GM21529 (cell line): ENCODE results near the gene KCNK10.
"Not testable (repeated sequence)": the region's sequence is repeated elsewhere in the genome, so short reads cannot be mapped to it uniquely, and the experiment has no call there.

Source experiments
- ATAC-seq: cut with Tn5 transposase; IDR thresholded peaks from one replicate; pipeline ENCODE4 v1.9.1; 2021; ENCODE audit not compliant: unreplicated experiment

The KCNK10 gene

DNA sequence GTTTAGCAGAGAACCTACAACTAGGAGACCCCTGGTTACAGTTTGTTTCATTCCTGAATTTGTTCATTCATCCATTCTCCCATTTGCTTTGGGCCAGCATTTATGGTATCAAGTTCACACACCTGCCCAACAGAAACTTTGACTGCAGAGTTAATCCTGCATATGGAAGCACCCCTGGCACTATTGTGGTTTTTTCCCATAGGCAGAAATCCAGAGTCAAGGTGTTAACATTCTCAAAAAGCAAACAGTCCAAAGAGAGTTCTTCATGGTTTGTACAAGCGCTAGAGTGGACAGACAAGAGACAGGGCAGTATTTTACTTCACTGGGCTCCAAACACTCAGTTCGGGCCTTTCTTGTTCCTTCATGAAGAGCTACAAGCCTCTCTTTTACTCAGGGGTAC, 51.9 kb downstream of the KCNK10 start:
- no peak for ATAC-seq

DNA sequence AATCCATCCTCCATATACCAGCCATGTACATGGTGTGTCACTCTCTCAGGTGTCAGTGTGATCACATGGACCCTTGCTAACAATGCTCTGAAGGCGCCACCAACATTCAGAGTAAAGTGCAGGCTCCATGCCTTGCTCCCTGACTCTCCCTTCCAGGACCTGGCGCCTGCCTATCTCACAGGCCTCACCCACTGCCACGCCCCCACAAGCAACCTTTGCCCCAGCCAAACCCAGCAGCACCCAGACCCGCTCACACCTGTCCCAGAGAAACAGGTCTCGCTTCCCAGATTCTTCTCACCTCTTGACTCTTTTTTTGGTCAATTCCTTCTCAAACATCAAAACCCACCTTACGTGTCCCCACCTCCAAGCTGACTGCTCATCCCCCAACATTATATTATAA, 52.3 kb downstream of the KCNK10 start:
- no peak for ATAC-seq

DNA sequence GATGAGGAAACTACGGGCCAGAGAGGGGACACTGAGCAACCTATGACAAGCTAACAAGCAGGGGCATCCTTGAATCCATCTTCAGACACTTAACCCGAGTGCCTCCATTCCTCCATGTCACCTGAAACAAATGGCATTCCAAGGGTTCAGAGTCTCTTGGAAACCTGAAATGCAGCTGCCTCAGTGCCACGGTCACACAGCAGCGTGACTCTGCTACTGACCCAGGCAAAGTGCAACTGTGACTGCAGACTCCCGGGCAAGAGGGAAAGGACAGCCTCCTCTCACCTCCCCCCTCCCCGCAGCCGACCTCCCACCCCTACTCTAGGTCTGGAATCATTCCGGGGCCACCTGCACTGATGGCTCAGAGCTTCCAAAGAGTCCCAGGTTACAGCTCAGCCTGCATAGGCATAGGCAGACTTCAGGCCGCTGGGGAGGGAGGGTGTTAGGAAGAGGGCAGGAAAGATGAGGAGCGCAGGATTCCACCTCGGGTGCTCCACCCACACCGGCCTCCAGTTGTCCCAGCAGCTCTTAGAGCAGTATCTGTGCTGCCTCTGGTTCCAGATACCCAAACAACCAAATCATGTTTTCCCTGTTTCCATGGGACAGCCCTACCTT, 53.2 kb downstream of the KCNK10 start:
- ATAC-seq = no peak

DNA sequence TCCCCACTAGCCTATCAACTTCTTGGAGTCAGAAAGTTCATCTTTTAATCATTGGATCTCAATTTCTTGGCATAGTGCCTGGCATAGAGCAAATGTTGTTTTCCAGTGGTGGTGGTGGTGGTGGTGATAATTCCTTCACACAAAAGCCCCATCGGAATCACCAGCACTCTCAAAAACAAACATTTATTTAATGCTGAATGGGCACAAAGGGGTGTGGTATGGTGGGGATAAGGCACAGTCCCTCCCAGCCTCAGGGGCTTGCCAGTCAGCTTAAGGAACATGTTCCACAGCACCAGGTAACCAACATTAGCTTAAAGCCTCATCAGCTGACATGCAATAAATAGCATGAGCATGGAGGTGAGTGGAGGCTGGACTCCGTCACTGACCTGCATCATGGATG, 56.6 kb downstream of the KCNK10 start:
- ATAC-seq = no peak

DNA sequence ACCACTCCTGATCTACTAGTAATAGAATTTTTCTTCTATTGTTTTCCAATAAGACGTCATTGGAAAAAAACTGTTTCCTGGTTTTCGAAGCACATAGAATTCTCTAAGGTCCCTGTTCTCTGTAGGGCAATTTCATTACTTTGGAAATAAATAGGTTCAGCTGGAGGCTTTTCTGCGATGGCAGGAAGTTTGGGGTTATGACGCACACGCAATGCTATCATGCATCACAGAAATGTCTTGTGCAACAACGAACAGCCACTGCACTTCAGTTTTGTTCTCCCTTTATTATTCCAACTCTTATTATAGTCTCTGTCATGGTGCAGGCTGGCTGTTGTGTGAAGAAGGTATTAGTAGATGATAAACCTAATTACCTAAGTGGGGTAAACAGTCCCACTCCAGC, 59.0 kb downstream of the KCNK10 start:
- ATAC-seq = no peak

DNA sequence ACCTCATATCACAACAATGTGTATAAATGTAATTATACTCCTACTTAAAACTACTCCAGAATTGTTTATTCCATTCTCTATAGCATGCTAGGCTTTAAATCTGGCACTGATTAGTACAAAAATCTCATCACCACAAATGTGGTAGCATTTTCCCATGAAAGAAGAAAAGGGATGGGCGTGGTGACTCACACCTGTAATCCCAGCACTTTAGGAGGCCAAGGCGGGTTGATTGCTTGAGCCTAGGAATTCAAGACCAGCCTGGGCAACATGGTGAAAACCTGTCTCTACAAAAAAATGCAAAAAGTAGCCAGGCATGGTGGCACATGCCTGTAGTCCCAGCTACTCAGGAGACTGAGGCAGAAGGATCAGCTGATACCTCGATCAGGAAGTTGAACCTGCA, 61.8 kb downstream of the KCNK10 start:
- not testable (repeated sequence) for ATAC-seq

DNA sequence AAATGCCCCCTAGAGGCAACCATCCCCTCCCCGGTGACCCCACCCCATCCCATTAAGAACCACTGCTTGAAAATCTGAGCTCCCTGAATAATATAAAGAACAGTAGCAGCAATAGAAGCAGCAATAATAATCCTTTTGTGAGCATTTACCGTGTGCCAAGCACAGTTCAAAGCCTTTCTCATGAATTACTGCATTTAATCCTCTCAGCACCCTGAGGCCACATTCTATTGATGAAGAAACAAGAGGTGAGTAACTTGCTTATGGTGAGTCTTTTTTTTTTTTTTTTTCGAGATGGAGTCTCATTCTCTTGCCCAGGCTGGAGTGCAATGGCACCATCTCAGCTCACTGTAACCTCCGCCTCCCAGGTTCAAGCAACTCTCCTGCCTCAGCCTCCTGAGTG, 65.0 kb downstream of the KCNK10 start:
- no peak for ATAC-seq

DNA sequence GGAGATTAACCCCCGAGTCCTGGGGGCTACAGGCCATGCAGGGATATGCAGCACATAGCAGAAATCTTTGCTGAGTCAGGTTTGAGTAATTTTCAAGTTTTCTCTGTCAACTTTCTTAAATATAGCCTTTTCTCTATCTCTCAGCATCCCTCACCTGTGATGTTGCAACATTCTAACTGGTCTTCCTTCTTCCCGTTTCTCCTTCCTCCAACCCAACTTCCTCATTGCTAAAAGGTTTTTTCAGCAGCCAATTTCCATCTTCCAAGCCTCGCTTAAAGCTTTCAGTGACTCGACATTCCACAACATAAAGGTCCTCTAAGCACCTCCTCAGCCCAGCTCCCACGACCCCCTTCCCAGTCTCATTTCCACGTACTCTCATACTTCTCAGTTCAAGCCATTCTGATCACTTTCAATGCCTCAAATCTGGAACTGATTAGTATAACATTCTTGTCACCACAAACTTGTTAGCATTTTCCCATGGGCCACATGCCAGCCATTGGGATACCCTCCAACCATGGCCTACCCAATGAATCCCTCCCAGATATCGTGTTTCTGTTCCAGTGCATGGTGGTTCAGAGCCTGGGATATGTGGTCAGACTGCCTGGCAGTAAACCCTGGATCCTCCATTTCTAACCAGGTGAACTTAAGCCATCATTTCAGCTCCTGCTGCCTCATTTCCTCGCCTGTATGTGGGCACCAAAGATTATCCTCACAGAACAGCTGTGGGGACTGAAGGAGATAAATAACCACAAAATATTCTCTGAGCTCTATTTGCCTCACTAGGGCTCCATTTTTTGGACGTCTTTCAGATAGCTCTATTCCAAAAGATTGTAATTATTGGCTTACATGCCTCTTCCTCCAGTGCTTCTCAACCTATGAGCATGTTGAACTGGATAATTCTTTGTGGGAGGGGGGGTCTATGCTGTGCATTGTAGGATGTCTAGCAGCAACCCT, 65.8 kb downstream of the KCNK10 start:
- ATAC-seq = no peak

DNA sequence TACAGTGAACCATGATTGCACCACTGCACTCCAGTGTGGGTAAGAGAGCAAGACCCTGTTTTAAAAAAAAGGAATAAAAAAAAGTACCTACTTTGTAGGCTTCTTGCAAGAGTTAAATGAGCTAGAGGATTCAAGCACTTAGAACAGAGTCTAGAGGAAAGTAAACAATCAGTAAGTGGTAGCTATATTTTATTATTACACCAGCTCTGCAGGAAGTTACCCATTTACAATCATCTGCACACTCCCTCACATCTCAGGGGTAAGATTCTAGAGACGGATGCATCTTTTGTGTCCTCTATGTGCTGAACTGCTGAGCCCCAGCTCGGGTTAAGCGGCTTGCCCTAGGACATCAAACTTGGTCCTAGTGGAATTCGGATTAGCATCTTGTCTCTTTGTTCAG, 67.3 kb downstream of the KCNK10 start:
- no peak for ATAC-seq

DNA sequence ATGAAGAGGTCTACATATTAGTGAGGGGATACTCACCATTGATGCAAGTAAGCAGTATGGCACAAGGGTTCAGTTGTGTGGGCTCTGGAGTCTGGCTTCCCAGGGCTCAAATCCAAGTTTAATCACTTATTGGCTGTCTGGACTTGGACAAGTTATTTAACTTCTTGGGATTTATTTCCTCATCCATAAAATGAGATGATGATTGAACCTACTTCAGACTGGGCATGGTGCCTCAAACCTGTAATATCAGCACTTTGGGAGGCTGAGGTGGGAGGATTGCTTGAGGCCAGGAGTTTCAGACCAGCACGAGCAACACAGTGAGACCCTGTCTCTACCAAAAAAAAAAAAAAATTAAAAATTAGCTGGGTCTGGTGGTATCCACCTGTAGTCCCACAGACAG, 67.9 kb downstream of the KCNK10 start:
- ATAC-seq = no peak

DNA sequence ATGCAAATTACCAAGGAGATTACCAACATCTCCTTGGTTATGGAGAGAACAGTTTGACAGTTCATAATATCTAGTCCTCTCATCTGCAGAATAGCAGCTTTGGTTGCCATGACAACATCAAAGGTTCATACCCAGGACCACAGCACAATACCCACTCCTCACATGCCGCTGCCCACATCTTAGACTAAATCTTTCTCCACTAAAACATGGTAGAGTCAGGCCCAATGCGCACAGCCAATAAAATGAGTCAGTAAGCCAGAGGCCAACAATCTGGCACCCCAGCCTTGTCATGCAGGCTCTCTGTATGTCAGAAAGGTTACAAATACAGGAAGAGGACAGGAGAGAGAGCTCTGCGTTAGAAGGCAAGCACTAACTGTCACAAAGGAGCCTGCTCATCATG, 70.6 kb downstream of the KCNK10 start:
- no peak for ATAC-seq

DNA sequence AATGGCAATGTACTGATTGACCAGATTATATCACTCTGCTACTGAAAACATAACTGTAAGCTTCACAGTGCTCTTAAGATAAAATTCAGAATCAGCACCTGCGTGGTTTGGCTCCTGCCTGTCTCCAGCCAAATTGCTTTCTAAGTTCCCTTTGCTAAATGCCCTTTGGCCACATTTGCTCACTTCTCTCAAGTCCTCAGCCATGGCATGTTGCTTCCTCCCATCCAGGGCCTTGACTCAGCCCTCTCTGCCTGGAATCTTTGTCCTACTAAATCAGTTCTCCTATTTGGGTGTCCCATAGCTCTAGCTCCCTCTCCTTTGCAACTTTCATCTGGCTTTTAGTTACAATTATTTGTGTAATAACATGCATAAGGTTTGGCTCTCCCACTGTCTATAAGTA, 71.4 kb downstream of the KCNK10 start:
- ATAC-seq = no peak

DNA sequence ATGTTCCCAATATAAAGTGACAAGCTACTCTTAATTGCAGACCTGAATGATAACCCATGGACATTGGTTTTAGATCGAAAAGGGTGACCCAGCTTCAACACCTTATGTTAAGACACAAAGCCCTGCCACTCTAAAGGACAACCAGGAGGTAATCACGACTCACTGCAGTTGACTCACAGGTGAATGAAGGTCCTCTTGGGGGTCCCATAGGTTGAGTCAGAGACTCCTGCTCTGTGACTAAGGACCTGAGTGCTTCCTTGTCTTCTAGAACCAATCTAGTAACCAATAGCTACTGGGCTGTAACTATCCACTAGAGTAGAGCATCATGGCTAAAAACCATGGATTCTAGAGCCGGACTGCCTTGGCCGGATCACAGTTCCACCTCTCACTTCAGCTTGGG, 73.8 kb downstream of the KCNK10 start:
- ATAC-seq = no peak

DNA sequence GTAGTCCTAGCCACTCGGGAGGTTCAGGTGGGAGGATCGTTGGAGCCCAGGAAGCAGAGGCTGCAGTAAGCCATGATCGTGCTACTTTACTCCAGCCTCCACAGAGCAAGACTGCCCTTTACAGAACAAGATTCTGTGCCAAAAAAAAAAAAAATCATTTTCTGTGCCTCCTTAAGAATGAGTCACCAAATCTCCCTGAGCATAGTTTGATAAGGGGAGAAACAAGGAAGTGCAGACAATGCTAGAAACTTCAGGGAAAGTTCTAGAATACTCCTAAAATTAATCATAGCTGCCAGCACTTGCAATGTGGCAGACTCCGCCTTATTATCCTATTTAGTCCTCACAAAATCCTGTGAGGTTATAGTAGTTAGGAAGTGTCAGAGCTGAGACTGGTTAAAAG, 74.5 kb downstream of the KCNK10 start:
- ATAC-seq = no peak

DNA sequence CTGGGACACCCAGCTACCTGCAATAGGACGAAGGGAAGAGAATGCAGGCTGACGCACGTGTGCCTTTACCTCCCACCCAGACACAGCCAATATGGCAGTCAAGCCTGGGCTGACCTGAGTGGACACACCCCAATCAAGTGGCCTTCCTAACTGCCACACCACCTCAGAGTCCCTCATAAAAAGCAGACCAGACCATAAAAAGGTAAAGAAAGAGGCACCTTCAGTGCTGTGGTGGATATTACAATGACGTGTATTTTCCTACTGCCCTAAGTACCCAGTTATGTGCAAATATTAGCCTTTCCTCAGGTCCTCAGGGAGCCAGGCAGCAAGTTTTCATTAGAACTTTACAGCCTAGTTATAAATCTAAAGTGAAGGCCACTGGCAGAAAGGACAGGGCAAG, 75.8 kb downstream of the KCNK10 start:
- no peak for ATAC-seq

DNA sequence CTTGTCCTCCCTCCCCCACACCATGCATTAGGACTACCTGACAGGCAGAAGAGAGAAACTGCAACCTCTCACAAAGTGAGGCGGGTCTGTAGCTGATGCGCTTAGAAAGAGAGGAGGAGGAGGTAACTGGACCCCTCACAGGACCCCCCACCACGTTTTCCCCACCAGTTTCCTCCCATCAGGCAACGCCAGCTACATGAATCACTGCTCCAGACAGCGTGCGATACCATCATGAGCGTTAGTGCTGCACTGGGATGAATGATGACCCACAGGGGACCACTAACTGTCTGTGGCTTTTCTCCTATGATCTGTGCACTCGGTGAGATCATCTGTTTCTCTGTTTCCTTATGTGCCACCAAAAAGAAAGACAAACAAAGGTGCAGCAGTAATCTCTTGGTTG, 77.7 kb downstream of the KCNK10 start:
- ATAC-seq = no peak

DNA sequence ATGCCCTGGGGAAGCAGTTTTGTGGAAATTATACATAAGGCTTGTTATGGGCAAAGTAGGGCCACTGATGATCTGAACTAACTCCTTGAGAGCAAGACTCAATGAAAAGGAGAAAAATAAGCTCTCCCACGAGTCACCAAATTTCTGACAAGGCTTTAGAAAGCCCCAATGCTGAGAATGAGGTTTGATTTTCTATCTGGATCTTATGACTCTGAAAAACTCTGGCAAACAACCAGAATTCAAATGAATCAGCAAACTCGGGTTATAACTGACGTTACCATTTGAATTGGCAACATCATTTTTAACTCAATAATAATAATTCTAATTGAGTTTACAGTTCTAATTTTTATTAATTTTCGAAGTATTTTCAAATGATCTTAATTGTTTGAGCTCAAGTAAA, 79.1 kb downstream of the KCNK10 start:
- no peak for ATAC-seq

DNA sequence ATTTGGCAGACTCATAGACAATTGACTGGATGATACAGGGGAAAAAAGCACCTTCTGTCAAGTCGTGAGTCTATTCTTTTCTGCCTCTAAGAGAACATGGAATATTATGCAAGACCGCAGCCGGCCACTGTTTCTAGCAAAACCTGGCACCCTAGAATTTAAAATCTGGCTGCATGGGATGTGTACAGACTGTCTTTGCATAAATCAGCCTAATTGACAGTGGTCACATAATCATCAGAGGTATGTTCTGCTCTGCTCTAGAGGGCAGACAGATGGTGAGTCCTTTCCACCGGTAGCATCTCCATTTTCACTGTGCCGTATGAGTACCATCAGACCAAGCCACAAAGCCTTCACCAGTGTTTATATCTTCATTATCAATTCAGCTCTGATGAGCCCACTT, 80.6 kb downstream of the KCNK10 start:
- ATAC-seq = no peak

DNA sequence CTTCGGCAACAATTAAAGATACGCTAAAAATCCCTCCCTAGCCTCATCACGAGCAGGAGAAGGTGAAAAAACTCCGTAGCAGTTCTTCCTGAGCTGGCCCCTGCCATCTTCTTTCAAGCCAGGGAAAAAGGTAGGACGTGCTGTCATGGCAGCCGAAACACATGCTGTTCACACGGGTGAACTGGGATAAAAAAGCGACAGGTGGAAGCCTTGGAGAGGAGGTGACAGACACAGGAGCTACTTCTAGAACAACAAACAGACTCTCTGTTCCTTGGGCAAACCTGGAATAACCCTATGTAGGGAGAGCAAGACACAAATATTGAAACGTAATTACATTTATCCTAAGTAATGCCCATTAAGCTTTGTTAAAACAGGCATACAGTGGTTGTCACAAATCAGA, 81.3 kb downstream of the KCNK10 start:
- ATAC-seq = no peak

DNA sequence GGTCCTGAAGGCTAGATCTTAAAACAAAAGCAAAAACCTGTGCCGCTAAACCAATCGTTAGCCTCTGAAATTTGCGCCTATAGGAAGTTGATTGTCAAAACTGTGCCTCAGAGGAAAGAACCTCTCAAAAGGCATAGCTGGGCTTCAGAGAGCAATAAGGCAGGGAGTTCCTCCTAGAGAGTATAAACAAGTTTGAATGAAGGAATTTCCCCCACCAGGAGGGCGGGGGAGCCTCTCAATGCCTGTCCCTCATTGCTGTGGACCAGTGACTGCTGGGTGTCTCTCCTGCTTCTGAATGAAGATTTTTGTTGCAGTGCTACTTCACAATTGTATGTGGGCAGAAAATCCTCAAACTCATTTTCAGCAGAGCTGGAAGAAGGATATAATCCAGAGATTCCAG, 88.6 kb downstream of the KCNK10 start:
- ATAC-seq = no peak

DNA sequence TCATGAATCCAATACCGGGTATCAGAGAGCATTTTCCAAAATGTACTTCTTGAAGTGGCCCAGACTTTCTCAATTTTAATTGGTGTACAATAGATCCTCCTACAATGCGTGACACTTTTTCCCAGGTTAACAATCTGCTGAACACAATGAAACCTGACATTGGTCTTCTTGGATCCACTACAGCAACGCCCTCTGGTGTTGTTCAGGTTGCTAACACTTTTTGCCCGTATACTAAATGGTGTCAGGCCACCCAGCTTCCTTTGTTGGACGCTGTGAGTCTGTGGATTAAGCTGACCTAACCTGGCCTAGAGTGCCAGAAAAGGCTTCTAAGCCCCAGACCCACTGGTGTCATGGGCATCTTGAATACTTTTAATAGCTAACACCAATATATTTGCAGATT, 89.2 kb downstream of the KCNK10 start:
- ATAC-seq = no peak

DNA sequence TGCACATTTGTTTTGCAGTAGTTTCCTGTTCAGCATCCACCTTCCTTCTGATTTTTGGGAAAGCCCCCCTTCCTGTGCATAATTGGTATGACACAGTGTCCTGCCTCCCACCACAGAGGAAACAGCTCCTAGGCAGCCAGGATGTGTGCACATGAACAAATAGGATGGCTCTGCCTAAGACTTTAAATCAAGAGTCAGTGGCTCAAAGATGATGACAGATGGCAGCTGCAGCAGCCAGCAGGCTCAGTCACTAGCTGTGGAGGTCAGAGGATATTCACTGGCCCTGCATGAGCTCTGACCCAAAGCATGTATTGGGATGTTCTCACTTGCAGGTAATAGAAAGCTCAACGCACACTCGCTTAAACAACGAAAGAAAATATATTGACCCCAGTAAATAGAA, 90.3 kb downstream of the KCNK10 start:
- ATAC-seq = no peak

DNA sequence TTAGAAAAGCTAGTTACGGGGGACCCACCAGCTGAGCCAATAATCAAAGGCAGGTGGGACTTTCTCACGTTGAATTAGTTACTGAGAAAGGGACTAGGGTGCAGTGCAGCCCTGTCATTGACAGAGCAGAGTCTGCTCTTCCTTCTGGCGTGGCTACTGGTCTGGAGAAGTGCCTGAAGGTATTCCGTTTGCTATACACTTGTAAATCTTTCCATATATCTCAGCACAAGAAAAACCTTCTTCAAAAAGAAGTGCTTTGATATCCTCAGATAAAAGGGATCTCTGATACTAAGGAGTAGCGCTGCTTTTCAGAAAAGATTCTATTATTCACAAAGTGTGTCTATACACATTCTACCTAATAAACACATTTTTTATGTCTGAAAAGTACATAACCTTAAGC, 91.5 kb downstream of the KCNK10 start:
- ATAC-seq = no peak
